Lung (tissue), 12 donors: ENCODE data around the gene ITPK1. TPM values are rescaled to one million over a fixed set of nuclear protein-coding genes. Genes with fewer than 3 reads are reported as not detected.

ENCODE experiments used
- ATAC-seq: fragments of 200-7000 bp; cut with Tn5 transposase; one replicate; pipeline ENCODE4 v1.9.1; 2020; ENCODE audit warnings: moderate number of reproducible peaks; ENCODE audit not compliant: insufficient read depth, low FRiP score
- DNase-seq, 3 donors: peaks; one replicate each; pipeline ENCODE4 v3.0.0-alpha.2; 2013 to 2017
- H3K27ac ChIP-seq, 2 donors: one replicate each; pipeline ENCODE4 v1.5.1; 2013; ENCODE audit warnings: mild to moderate bottlenecking in 2 of 2, moderate library complexity in 2 of 2, control low read depth in 1 of 2, inconsistent platforms in 1 of 2, low read depth in 1 of 2, low read length in 1 of 2
- H3K27me3 ChIP-seq, 3 donors: one replicate each; pipeline ENCODE4 v1.5.1; 2013; ENCODE audit warnings: low read length in 2 of 3; ENCODE audit not compliant: control insufficient read depth in 3 of 3, insufficient read depth in 3 of 3
- H3K36me3 ChIP-seq, 4 donors: one replicate each; pipeline ENCODE4 v1.5.1; 2013; ENCODE audit warnings: low read length in 4 of 4, mild to moderate bottlenecking in 1 of 4, moderate library complexity in 1 of 4; ENCODE audit not compliant: control insufficient read depth in 4 of 4, insufficient read depth in 4 of 4
- H3K4me1 ChIP-seq, 5 donors: one replicate each; pipeline ENCODE4 v1.5.1; 2013; ENCODE audit warnings: low read length in 5 of 5, mild to moderate bottlenecking in 2 of 5, moderate library complexity in 1 of 5; ENCODE audit not compliant: control insufficient read depth in 5 of 5, insufficient read depth in 5 of 5
- H3K4me3 ChIP-seq: one replicate; pipeline ENCODE4 v1.5.1; 2013; ENCODE audit warnings: mild to moderate bottlenecking, control low read depth, moderate library complexity
- H3K9ac ChIP-seq, 2 donors: one replicate each; pipeline ENCODE4 v1.5.1; 2013; ENCODE audit warnings: low read length in 2 of 2, control low read depth in 1 of 2; ENCODE audit not compliant: insufficient read depth in 1 of 2
- H3K9me3 ChIP-seq, 4 donors: one replicate each; pipeline ENCODE4 v1.5.1; 2013; ENCODE audit warnings: low read length in 3 of 4, mild to moderate bottlenecking in 1 of 4, moderate library complexity in 1 of 4; ENCODE audit not compliant: control insufficient read depth in 4 of 4, insufficient read depth in 3 of 4
- CTCF ChIP-seq: IDR thresholded peaks from 2 replicates; pipeline ENCODE4 v1.5.1; 2012; ENCODE audit warnings: mild to moderate bottlenecking; ENCODE audit errors: control extremely low read depth, extremely low read depth
- WGBS, 2 donors: extraction: QIAGEN DNeasy Blood & Tissue Kit; methylation state at CpG; one replicate each; pipeline ENCODE4 v1.1.7; 2013; 5-methylcytosine and 5-hydroxymethylcytosine counted together
- polyA plus RNA-seq, 2 donors: library from polyadenylated mRNA; stranded (reverse); fragments of 200-250 nt; gene quantifications; one replicate each; pipeline ENCODE4 v1.2.1, GENCODE V29; 2013
- total RNA-seq, 2 donors: library from RNA; depleted of rRNA in 1 of 2; stranded (reverse); fragments of >200 nt in 1 of 2; gene quantifications; one replicate each; pipeline ENCODE4 v1.2.1, GENCODE V29; 2014 to 2021
- donor health status: control.
- donor health status: control.
- donor health status: Bipolar disorder and iron deficiency.
- donor health status: healthy.
- donor health status: DM: yes; HTN: yes; CAD: no.

Gene ITPK1
- total and polyA plus RNA-seq, 4 donors, result 17.5 to 99.4 (median 45.3) TPM

DNA sequence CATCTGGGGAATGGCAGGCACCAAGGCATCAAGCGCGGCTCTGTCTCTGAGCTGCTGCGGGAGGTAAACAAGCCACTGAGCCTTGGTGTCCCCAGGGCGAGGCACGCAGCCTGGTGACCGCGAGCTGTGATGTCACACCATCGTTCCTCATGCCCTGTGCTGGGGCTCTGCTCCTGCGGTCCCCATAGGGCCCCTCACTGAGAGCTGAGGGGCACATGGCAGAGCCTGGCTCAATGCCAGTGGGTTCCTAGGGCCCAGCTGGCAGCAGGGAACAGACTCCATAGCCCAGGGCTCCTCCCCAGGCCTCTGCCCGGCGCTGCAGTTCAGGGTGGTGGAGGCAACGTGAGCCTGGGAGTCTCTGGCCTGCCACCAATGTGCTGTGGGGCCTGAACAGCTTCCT lies 170.2 kb downstream of the ITPK1 start:
- H3K4me1 ChIP-seq, result peaks cover 0 to 7% (median 0%) of the 10 kb centered on the region in 5 donors
- H3K27ac ChIP-seq, result no peak overlapping the region
- DNase-seq, result no peak
- 95 to 96% methylated on average over 12 of the region's 12 CpGs for WGBS, 2 donors
- no peaks in the 10 kb centered on the region for H3K27me3 ChIP-seq
- no peak overlapping the region for H3K4me3 ChIP-seq
- TF ChIP-seq CTCF, result no peak
- no peak for ATAC-seq
- H3K36me3 ChIP-seq, result peaks cover 0 to 57% (median 6%) of the 10 kb centered on the region in 4 donors
- no peaks in the 10 kb centered on the region for H3K9me3 ChIP-seq
- H3K9ac ChIP-seq, result no peak overlapping the region

DNA sequence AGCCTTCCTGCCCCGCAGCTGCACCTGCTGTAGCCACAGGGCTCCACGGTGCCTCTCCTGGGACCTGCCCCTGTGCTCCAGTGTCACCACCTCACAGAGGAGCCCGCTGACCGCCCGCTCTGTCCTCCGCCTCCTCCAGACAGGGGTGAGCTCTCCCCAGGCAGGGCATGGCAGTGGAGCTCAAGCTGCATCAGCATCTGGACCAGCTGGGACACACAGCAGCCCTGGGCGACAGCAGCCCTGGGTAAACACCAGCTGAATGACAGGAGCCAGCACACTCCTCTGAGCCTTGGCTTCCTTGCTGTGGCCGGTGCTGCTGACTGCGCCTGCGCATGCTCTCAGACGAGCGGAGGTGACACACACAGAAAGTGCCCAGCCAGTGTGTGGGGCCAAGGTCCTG lies 170.7 kb downstream of the ITPK1 start:
- H3K9me3 ChIP-seq, result no peaks in the 10 kb centered on the region
- DNase-seq, result no peak
- H3K27ac ChIP-seq, result no peak overlapping the region
- no peaks in the 10 kb centered on the region for H3K27me3 ChIP-seq
- H3K4me3 ChIP-seq, result no peak overlapping the region
- H3K36me3 ChIP-seq, result peaks cover 0 to 56% (median 3%) of the 10 kb centered on the region in 4 donors
- TF ChIP-seq CTCF, result no peak
- WGBS, 2 donors, result 96 to 97% methylated on average over 12 of the region's 12 CpGs
- no peak for ATAC-seq
- H3K9ac ChIP-seq, result no peak overlapping the region
- peaks cover 0 to 7% (median 0%) of the 10 kb centered on the region in 5 donors for H3K4me1 ChIP-seq

- H3K27me3 ChIP-seq, result no peaks in the 10 kb centered on the region
- H3K9ac ChIP-seq, result no peak overlapping the region
- peak; percentile 13 to 26 (median 14) for DNase-seq
- no peaks in the 10 kb centered on the region for H3K9me3 ChIP-seq
- no peak for TF ChIP-seq CTCF
- WGBS, 2 donors, result 88 to 90% methylated on average over 17 of the region's 17 CpGs
- no peak overlapping the region for H3K4me3 ChIP-seq
- peaks cover 0 to 52% (median 3%) of the 10 kb centered on the region in 4 donors for H3K36me3 ChIP-seq
- peaks cover 0 to 7% (median 0%) of the 10 kb centered on the region in 5 donors for H3K4me1 ChIP-seq
- no peak for ATAC-seq
- H3K27ac ChIP-seq, result no peak overlapping the region
These were observed 171.7 kb downstream of the ITPK1 start for GRCh38 chr14:92943855-92944570.
